ENCODE measurements around the gene GSTCD.
"Not testable (repeated sequence)": the region's sequence is repeated elsewhere in the genome, so short reads cannot be mapped to it uniquely, and the experiment has no call there.

The GSTCD gene

GRCh38 chr4:105851196-105851595 is 142.6 kb downstream of the GSTCD start:
- TF ChIP-seq ZFP37 (tag by site-specific recombination; IDR thresholded peaks at IDR 0.05), result no peak
- TF ChIP-seq ZNF416 (tag by site-specific recombination; IDR thresholded peaks at IDR 0.05), result no peak
- no peak for TF ChIP-seq ZNF837 (tag by site-specific recombination; IDR thresholded peaks at IDR 0.05)
- no peak for TF ChIP-seq ZNF398 (tag by site-specific recombination; IDR thresholded peaks at IDR 0.05)
- no peak for TF ChIP-seq ZNF324 (tag by site-specific recombination; IDR thresholded peaks at IDR 0.05)
- TF ChIP-seq ZNF670 (tag by site-specific recombination; IDR thresholded peaks at IDR 0.05; ENCODE audit: low read depth), result no peak
- TF ChIP-seq ZNF449 (tag by site-specific recombination; IDR thresholded peaks at IDR 0.05), result no peak
- no peak for TF ChIP-seq YY2 (tag by site-specific recombination; IDR thresholded peaks at IDR 0.05)
- no peak for TF ChIP-seq ZNF785 (tag by site-specific recombination; IDR thresholded peaks at IDR 0.05)
- TF ChIP-seq ZNF645 (tag by site-specific recombination; IDR thresholded peaks at IDR 0.05), result no peak
- no peak for TF ChIP-seq ZNF830 (tag by site-specific recombination; IDR thresholded peaks at IDR 0.05; ENCODE audit: low read depth)
- TF ChIP-seq ZNF777 (tag by site-specific recombination; IDR thresholded peaks at IDR 0.05; ENCODE audit: borderline replicate concordance), result no peak
- no peak for TF ChIP-seq GLIS2 (tag by site-specific recombination; IDR thresholded peaks at IDR 0.05)
- POLR2A ChIA-PET, result no interaction called here
- Histone ChIP-seq H3K4me3 (ENCODE audit: low read depth, low read length) (no peak overlapping the region), H3K4me1 (ENCODE audit: control insufficient read depth, insufficient read depth, low read length) (no peaks in the 10 kb centered on the region), H3K36me3 (ENCODE audit: control insufficient read depth in 2 of 2, insufficient read depth in 1 of 2, low read length in 2 of 2) (no peaks in the 10 kb centered on the region), H3K27ac (ENCODE audit: extremely low read depth, low read depth, low read length) (no peak overlapping the region), H3K9me3 (ENCODE audit: control insufficient read depth, insufficient read depth, low read depth, low read length) (no peaks in the 10 kb centered on the region)
- CTCF ChIA-PET, result no interaction called here

- POLR2A ChIA-PET; H3K4me3 ChIP-seq (ENCODE audit: low read depth, low read length); H3K36me3 ChIP-seq (ENCODE audit: control insufficient read depth in 2 of 2, insufficient read depth in 1 of 2, low read length in 2 of 2); H3K27ac ChIP-seq (ENCODE audit: extremely low read depth, low read depth, low read length); CTCF ChIA-PET; H3K9me3 ChIP-seq (ENCODE audit: control insufficient read depth, insufficient read depth, low read depth, low read length); H3K4me1 ChIP-seq (ENCODE audit: control insufficient read depth, insufficient read depth, low read length): not testable (repeated sequence)
- peak; percentile 53; the same call in 1 of the 2 replicates for TF ChIP-seq ZNF146 (tag by site-specific recombination; IDR thresholded peaks at IDR 0.05)
These were observed 143.6 kb downstream of the GSTCD start for GRCh38 chr4:105852230-105852629.

- POLR2A ChIA-PET, result no interaction called here
- no peaks in the 10 kb centered on the region for H3K36me3 ChIP-seq (ENCODE audit: control insufficient read depth in 2 of 2, insufficient read depth in 1 of 2, low read length in 2 of 2)
- CTCF ChIA-PET, result interaction anchor here (0.9 kb wide), 1 partner anchor 34 kb away, joined by 3 read pairs; no protein-coding TSS in a partner anchor
- no peaks in the 10 kb centered on the region for H3K4me1 ChIP-seq (ENCODE audit: control insufficient read depth, insufficient read depth, low read length)
- no peak for TF ChIP-seq PRDM1 (tag by site-specific recombination; IDR thresholded peaks at IDR 0.05)
- no peak for TF ChIP-seq ZNF266 (tag by site-specific recombination; IDR thresholded peaks at IDR 0.05; ENCODE audit: low read depth)
- no peak for TF ChIP-seq ZNF555 (tag by site-specific recombination; conservative IDR thresholded peaks at IDR 0.05)
- no peak for TF ChIP-seq ZNF202 (tag by site-specific recombination; IDR thresholded peaks at IDR 0.05; ENCODE audit: borderline replicate concordance)
- TF ChIP-seq KLF1 (tag by site-specific recombination; IDR thresholded peaks at IDR 0.05), result no peak
- no peak for TF ChIP-seq ZNF600 (tag by site-specific recombination; IDR thresholded peaks at IDR 0.05)
- no peak for TF ChIP-seq ZNF302 (tag by site-specific recombination; IDR thresholded peaks at IDR 0.05; ENCODE audit: low read depth)
- no peak for TF ChIP-seq ZNF585B (tag by site-specific recombination; IDR thresholded peaks at IDR 0.05)
- no peak for TF ChIP-seq ZBTB17 (tag by site-specific recombination; IDR thresholded peaks at IDR 0.05)
- no peak for TF ChIP-seq ZNF623 (tag by site-specific recombination; IDR thresholded peaks at IDR 0.05)
- TF ChIP-seq SCRT1 (tag by site-specific recombination; IDR thresholded peaks at IDR 0.05; ENCODE audit: borderline replicate concordance), result no peak
- no peak for TF ChIP-seq ZNF350 (tag by site-specific recombination; IDR thresholded peaks at IDR 0.05)
- no peak for TF ChIP-seq ZFP3 (tag by site-specific recombination; IDR thresholded peaks at IDR 0.05; ENCODE audit: low read depth)
- no peak overlapping the region for H3K4me3 ChIP-seq (ENCODE audit: low read depth, low read length)
- H3K9me3 ChIP-seq (ENCODE audit: control insufficient read depth, insufficient read depth, low read depth, low read length), result no peaks in the 10 kb centered on the region
- H3K27ac ChIP-seq (ENCODE audit: extremely low read depth, low read depth, low read length), result no peak overlapping the region
These were observed 150.0 kb downstream of the GSTCD start for GRCh38 chr4:105858466-105859040.
